NT2/D1 (cell line): ENCODE measurements around the gene SDK2.

Experiments
- SUZ12 ChIP-seq: IDR thresholded peaks from 2 replicates; pipeline ENCODE4 v1.6.1; 2011; ENCODE audit not compliant: insufficient read length, insufficient read depth; ENCODE audit errors: extremely low read depth
- YY1 ChIP-seq: IDR thresholded peaks from 2 replicates; pipeline ENCODE4 v1.6.1; 2011; ENCODE audit not compliant: insufficient read length, insufficient read depth
- ZNF274 ChIP-seq: IDR thresholded peaks from 2 replicates; pipeline ENCODE4 v1.6.1; 2011; ENCODE audit warnings: mild to moderate bottlenecking, low read depth, low read length

GRCh38 chr17:73336408-73337329, 307.6 kb downstream of the SDK2 start:
- TF ChIP-seq YY1 = no peak
- no peak for TF ChIP-seq ZNF274
- no peak for TF ChIP-seq SUZ12
